GOT3 (cell line): Measurements from ENCODE around the gene HPCAL1.
"Not testable (repeated sequence)": the region's sequence is repeated elsewhere in the genome, so short reads cannot be mapped to it uniquely, and the experiment has no call there.

Experiments used
- DNase-seq: peaks from one replicate; lab custom pipeline; 2025; ENCODE audit warnings: mixed read lengths; lab: John Stamatoyannopoulos, UW

Gene HPCAL1

DNA sequence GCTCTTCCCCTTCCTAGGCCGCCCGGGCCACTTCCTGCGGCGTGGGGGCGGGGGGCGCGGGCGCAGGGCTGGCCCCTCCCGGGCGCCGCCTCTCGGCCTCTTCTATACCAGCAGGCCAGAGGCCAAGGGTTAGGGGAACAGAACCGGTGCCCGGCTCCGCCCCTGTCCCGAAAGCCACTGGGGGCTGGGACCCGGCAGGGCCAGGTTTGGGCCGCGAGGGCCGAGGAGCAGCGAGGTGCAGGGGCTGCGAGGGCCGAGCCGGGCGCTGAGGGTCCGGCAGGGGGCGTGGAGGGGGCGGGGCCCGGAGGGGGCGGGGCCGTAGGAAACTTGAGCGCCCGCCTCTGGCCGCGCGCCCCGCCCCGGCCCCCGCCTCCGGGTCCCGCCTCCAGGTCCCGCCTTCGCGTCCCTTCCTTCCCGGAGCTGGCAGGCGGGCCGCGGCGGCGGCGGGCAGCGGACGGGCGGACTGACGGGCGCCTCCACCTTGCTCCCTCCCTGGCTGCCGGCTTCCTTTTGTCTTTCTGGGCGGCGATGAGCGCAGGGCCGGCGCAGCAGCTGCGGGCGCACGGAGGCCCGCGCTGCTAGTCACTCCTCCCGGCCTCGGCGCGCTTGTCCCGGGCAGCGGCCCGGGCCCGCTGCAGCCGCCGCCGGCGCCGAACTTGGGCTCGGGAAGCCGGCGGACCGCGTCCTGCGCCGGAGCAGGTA, at the start of gene HPCAL1:
TSS of gene HPCAL1 (plus strand) at position 426 of the 702 bp plus-strand sequence. CDS start 116,854 bp downstream, outside the sequence.
- DNase-seq, result peak; percentile 69

DNA sequence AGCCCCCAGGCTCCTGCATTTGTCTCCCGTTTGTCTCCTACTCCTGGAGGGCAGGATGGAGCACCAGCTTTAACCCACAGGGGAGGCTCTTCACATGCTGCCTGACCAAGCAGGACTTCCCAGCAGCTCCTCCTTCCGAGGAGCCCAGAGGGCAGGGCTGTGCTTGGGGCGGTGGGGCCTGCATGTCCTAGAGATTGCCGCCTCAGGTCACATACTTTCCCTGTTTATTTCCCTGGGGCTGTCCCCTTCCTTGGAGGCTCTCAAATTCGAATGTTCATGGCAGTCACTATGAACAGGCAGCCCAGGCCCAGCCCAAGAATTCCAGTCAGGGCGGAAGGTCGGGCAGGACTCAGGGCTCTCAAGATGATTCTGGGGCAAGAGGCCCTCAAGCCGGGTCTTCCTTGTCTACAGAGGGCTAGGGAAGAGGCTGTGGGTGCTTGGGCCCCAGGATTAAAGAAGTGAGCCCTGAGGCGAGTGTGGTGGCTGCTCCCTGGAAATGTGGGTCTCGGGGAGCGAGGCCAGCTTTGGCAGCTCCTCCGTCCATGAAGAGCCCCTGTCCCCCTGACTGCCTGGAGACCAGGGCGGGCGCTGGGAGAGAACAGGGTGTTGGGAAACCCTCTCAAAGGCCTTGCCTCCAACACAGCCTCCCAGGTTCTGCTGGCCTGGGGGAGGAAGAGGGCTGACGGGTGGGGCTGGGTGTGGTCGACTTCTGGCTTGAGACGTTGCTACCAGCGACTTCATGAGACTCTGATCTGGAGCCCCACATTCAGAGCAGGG, 48.9 kb upstream of the HPCAL1 start:
- DNase-seq, result no peak

GRCh38 chr2:10254373-10255188, 48.1 kb upstream of the HPCAL1 start:
- no peak for DNase-seq

DNA sequence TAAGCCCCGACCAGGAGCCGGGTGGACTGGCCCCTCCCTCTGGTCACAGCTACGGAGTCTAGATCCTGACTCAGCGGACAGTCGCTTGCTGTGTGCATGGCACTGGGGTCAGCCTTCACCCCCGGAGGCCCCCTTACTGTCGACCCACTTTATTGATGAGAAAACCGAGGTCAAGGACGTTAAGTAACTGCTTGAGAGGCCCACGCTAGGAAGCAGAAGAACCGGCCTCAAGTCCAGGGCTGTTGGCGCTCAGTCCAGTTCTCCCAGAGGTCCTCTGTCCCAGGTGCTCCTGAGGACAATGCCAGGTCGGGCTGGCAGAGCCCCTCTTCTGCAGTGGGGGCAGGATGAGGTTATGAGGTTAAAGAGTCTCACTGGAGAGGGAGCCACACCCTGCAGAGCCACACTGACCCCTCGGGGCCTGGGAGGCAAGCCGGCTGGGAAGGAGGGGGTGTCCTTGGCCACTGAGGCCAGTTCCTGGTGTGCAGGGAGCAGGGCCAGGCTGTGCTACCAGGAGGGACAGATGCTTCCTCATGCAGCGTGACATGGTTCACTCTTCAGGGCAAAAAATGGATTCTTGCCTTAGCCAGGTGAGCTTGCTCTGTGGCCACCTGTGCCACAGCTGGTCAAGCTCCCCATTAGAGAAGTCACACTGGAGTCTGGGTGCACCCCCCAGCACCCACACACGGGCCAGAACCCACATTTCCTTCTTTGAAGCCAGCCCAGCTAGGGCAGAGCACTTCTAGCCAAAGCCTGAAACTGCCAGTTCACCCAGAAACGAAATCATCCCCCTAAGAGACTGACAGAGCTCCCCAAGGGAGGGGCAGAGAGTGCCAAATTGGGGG, 47.3 kb upstream of the HPCAL1 start:
- no peak for DNase-seq

- no peak for DNase-seq
Observed at GRCh38 chr2:10256031-10256514, 46.6 kb upstream of the HPCAL1 start.

DNA sequence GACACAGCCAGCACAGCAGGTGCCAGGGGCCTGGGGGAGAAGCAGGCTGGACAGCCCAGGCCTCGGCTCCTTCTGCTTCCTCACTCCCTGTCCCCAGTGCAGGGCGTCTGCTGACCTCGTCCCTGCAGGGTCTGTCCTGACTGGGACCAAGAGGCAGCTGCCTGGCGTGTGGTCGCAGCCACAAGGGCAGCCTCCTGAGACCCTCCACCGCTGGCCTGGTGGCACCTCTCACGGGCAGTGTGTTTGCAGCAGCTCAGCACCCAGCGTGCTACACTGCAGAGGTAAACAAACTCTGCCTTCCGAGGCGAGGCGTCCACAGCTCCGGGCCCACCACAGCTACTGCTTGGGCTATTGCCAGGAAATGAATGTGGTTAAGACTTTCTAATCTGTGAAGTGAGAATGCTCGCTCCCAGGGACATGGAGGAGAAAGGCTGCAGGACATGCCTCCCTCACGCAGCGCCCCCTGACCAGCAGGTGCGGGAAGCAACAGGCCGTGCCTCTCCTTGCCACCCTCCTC, 46.1 kb upstream of the HPCAL1 start:
- no peak for DNase-seq

GRCh38 chr2:10257036-10257435, 45.7 kb upstream of the HPCAL1 start:
- DNase-seq, result no peak

DNA sequence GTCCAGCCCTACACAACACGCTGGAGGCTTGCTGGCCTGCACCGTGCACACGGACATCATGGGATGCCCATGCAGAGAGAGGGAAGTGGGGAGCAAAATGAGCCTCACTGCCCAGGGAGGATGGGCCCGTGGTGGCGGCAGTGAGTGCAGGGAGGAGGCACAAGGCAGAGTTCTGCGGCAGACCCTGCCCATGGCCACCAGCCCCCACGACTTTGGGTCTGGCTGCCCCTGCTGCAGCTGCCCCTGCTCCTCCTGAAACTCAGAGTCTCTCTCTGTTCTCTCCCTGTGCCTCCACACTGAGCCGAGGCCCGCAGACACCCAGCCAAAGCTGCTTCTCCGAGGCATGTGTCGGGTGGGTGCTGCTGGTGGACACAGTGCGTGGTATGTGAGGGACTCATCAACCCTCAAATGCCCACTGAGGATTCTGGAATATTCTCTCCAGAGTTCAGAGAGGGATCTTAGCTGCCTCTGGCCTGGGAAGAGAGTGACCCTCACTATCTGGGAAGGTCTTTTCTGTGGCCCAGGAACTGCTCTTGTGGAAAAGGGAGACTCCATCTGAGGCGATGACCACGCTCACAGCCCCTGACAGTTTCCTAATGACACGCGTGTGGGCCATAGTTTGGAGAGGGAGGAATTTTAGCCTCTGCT, 45.1 kb upstream of the HPCAL1 start:
- no peak for DNase-seq

GRCh38 chr2:10258326-10258725, 44.4 kb upstream of the HPCAL1 start:
- no peak for DNase-seq

GRCh38 chr2:10258726-10259125, 44.0 kb upstream of the HPCAL1 start:
- no peak for DNase-seq

DNA sequence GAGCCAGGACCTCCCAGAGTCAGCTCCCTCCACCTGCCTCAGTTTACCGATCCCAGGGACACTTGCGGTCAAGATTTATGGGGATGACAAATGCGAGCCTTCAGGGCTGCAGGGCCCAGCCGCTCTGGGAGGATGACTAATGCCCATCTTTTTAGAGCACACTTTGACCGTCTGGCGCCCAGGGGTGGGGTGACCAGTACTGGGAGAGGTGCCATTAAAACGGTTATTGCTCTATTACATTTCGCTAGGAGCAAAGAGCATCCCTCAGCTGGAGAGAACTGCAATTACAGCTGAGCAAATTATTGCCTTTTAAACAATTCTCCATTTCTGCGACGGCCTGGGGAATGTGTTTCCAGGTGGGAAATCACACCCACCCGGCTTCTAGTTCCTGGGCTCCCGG, 42.6 kb upstream of the HPCAL1 start:
- DNase-seq, result no peak

- not testable (repeated sequence) for DNase-seq
Observed at GRCh38 chr2:10263526-10263925, 39.2 kb upstream of the HPCAL1 start.

DNA sequence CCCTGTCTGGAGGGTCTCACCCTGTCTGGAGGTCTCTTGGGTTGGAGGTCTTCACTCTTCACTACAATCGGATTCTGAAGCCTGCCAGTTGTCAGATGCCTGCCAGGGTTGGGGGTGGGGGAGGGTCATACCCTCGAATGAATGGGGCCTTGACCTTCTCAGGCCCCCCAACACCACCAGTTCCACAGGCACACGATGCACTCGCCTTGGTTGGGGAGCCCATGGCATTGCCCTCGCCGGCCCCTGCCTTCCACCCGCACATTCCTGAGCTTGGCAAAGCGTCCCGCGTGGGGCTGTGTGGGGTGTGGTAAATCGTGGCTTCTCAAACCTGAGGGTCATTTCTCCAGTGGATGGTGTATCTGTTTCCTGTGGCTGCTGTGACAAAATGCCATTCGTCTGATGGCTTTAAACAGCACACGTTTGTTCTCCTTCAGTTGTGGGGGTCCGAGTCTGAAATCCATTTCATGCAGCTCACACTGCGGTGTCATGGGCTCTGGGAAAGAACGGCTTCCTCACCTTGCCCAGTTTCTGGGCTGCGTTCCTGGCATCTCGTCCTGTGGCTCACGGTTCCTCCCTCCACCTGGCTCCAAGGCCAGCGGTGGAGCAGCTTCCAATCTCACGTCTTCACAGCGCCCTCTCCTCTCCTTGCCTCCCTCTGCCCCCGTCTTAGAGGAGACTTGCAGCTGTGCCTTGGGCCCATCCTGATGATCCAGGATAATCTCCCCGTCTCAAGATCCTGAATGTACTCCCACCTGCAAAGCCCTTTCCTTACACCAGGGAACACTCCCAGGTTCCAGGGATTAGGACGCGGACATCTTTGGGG, 38.0 kb upstream of the HPCAL1 start:
- DNase-seq, result no peak

GRCh38 chr2:10265329-10266132, 37.2 kb upstream of the HPCAL1 start:
- DNase-seq, result no peak

- DNase-seq, result no peak
Observed at GRCh38 chr2:10266133-10266620, 36.5 kb upstream of the HPCAL1 start.

- no peak for DNase-seq
Observed at GRCh38 chr2:10267036-10267435, 35.7 kb upstream of the HPCAL1 start.

GRCh38 chr2:10267551-10268465, 34.9 kb upstream of the HPCAL1 start:
- DNase-seq, result no peak

- no peak for DNase-seq
Observed at GRCh38 chr2:10269291-10269690, 33.4 kb upstream of the HPCAL1 start.
